Lower lobe of right lung (tissue), 2 donors: ENCODE data around the gene GRID1. TPM values are rescaled to one million over a fixed set of nuclear protein-coding genes. Genes with fewer than 3 reads are reported as not detected.

Experiments
- ATAC-seq, 2 donors: fragments of 200-7000 bp; cut with Tn5 transposase; one replicate each; pipeline ENCODE4 v1.9.1; 2020 to 2022; ENCODE audit warnings: mild to moderate bottlenecking in 2 of 2, moderate library complexity in 2 of 2
- DNase-seq: peaks from one replicate; pipeline ENCODE4 v3.0.0-alpha.2; 2020
- H3K27ac ChIP-seq: fragments of 200-600 bp; one replicate; pipeline ENCODE4 v1.8.0; 2022
- H3K27me3 ChIP-seq: fragments of 200-600 bp; one replicate; pipeline ENCODE4 v1.8.0; 2022; ENCODE audit warnings: low read depth
- H3K36me3 ChIP-seq: fragments of 200-600 bp; one replicate; pipeline ENCODE4 v1.8.0; 2022; ENCODE audit warnings: mild to moderate bottlenecking
- H3K4me1 ChIP-seq: fragments of 200-600 bp; one replicate; pipeline ENCODE4 v1.8.0; 2022
- H3K4me3 ChIP-seq: fragments of 200-600 bp; one replicate; pipeline ENCODE4 v1.8.0; 2022; ENCODE audit warnings: mild to moderate bottlenecking
- H3K9me3 ChIP-seq: fragments of 200-600 bp; one replicate; pipeline ENCODE4 v1.8.0; 2022
- intact Hi-C: fragments of 100-400 bp; cut with DNase I; formaldehyde crosslinking; loops from one replicate; pipeline ENCODE4 v1.11.0; 2022
- total RNA-seq: library from RNA; stranded (reverse); fragmentation: NEBNext Ultra II Directional; extraction: Animal tissue kit (Norgen Biotek cat#: 25700); gene quantifications from one replicate; pipeline ENCODE4 v1.2.1, GENCODE V29; 2021
- TF ChIP-seq, protein P1 (sequence below): fragments of 200-600 bp; IDR thresholded peaks from one replicate; pipeline ENCODE4 v1.8.0; 2022; ENCODE audit warnings: antibody characterized with exemption, mild to moderate bottlenecking
- donor health status: DM: no; HTN: yes; CAD: no; lungs with severe emphysema.

Gene GRID1
- total RNA-seq, 1 donor from 2014 or later = 2.5 TPM

- ATAC-seq (no peak), DNase-seq (no peak)
- Histone ChIP-seq H3K4me1 (no peaks in the 10 kb centered on the region), H3K27ac (no peak overlapping the region), H3K36me3 (no peaks in the 10 kb centered on the region), H3K9me3 (no peaks in the 10 kb centered on the region), H3K27me3 (no peaks in the 10 kb centered on the region), H3K4me3 (no peak overlapping the region)
- TF ChIP-seq, protein P1, sequence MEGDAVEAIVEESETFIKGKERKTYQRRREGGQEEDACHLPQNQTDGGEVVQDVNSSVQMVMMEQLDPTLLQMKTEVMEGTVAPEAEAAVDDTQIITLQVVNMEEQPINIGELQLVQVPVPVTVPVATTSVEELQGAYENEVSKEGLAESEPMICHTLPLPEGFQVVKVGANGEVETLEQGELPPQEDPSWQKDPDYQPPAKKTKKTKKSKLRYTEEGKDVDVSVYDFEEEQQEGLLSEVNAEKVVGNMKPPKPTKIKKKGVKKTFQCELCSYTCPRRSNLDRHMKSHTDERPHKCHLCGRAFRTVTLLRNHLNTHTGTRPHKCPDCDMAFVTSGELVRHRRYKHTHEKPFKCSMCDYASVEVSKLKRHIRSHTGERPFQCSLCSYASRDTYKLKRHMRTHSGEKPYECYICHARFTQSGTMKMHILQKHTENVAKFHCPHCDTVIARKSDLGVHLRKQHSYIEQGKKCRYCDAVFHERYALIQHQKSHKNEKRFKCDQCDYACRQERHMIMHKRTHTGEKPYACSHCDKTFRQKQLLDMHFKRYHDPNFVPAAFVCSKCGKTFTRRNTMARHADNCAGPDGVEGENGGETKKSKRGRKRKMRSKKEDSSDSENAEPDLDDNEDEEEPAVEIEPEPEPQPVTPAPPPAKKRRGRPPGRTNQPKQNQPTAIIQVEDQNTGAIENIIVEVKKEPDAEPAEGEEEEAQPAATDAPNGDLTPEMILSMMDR = no peak
- intact Hi-C loops = no loop called here
These were observed 754.7 kb downstream of the GRID1 start for GRCh38 chr10:85611746-85612377.

DNA sequence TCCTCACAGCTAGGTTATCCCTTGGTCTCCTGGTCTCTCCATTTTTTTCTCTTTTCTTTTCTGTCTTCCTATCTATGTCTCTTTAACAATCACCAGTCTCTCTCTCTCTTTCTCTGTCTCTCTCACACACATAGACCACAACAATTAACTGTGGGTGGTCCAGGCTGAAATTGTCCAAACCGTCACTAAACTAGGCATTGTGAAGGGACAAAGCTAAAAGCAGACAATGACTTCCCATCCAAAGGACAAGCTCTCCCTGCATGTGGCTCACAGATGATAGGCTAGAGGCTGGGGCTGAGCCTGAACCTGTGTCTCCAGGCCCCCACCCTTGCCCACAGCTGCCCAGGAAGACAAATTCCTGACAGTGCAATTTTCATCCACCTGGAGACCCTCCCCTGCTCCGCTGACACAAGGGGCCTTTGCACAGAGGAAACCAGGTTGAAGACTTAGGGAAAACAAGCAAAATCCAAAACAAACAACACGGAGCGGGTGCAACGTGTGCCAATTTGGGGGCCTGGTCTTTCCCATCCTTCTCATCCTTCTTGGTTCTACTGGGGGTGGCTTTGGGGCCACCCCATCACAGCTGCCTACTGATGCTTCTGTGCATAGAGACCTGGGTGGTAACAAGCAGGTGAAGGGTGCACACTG, 755.4 kb downstream of the GRID1 start:
- TF ChIP-seq, protein P1 = no peak
- Histone ChIP-seq H3K27ac (no peak overlapping the region), H3K4me3 (no peak overlapping the region), H3K9me3 (no peaks in the 10 kb centered on the region), H3K27me3 (no peaks in the 10 kb centered on the region), H3K4me1 (no peaks in the 10 kb centered on the region), H3K36me3 (no peaks in the 10 kb centered on the region)
- DNase-seq = no peak
- intact Hi-C loops = no loop called here
- ATAC-seq = no peak

- H3K36me3 ChIP-seq = no peaks in the 10 kb centered on the region
- no peaks in the 10 kb centered on the region for H3K4me1 ChIP-seq
- no peak overlapping the region for H3K27ac ChIP-seq
- no peak for DNase-seq
- ATAC-seq = no peak
- no peaks in the 10 kb centered on the region for H3K27me3 ChIP-seq
- intact Hi-C loops = no loop called here
- H3K9me3 ChIP-seq = no peaks in the 10 kb centered on the region
- H3K4me3 ChIP-seq = no peak overlapping the region
- TF ChIP-seq, protein P1 = no peak
These were observed 756.1 kb downstream of the GRID1 start for GRCh38 chr10:85610381-85611092.

GRCh38 chr10:85609509-85609908, 757.1 kb downstream of the GRID1 start:
- DNase-seq = no peak
- no peaks in the 10 kb centered on the region for H3K27me3 ChIP-seq
- intact Hi-C loops = no loop called here

GRCh38 chr10:85608706-85609105, 757.9 kb downstream of the GRID1 start:
- TF ChIP-seq, protein P1 = no peak
- no peak overlapping the region for H3K4me3 ChIP-seq
- H3K27ac ChIP-seq = no peak overlapping the region
- H3K27me3 ChIP-seq = no peaks in the 10 kb centered on the region
- no peaks in the 10 kb centered on the region for H3K9me3 ChIP-seq
- DNase-seq = no peak
- H3K36me3 ChIP-seq = no peaks in the 10 kb centered on the region
- no peaks in the 10 kb centered on the region for H3K4me1 ChIP-seq
- intact Hi-C loops = no loop called here
- ATAC-seq = no peak

More at GRCh38 chr10:85609509-85609908, 757.1 kb downstream of the GRID1 start:
- H3K27ac ChIP-seq = no peak overlapping the region
- no peaks in the 10 kb centered on the region for H3K36me3 ChIP-seq
- ATAC-seq = no peak
- no peaks in the 10 kb centered on the region for H3K4me1 ChIP-seq
- TF ChIP-seq, protein P1 = no peak
- no peaks in the 10 kb centered on the region for H3K9me3 ChIP-seq
- no peak overlapping the region for H3K4me3 ChIP-seq
